Activated T-helper 1 cell treated with anti-CD3 and anti-CD28 coated beads, Interleukin-12 subunit alpha, Interleukin-12 subunit beta, Interleukin-2, Interleukin-4 antibody, amounts not matched to agents 30 ng/mL and 10 ng/mL and 1 ng/mL, durations not matched to agents 14 hours and 24 hours and 36 hours (primary cell): Measurements from ENCODE around the gene IRX4. TPM values are rescaled to one million over a fixed set of nuclear protein-coding genes. Genes with fewer than 3 reads are reported as not detected.

Source experiments
- DNase-seq: peaks from one replicate; pipeline ENCODE4 v3.0.0; 2021; ENCODE audit warnings: low spot score
- H3K27ac Mint-ChIP-seq: one replicate; pipeline ENCODE4 v1.8.0; 2021; ENCODE audit warnings: mild to moderate bottlenecking, mixed read lengths
- H3K27me3 Mint-ChIP-seq: one replicate; pipeline ENCODE4 v1.8.0; 2022; ENCODE audit warnings: mild to moderate bottlenecking, moderate library complexity, mixed read lengths; ENCODE audit not compliant: insufficient read depth
- H3K36me3 Mint-ChIP-seq: one replicate; pipeline ENCODE4 v1.8.0; 2021; ENCODE audit warnings: low read depth, mixed read lengths
- H3K4me1 Mint-ChIP-seq: one replicate; pipeline ENCODE4 v1.8.0; 2021; ENCODE audit warnings: low read depth, mixed read lengths
- H3K4me3 Mint-ChIP-seq: one replicate; pipeline ENCODE4 v1.8.0; 2021; ENCODE audit warnings: mild to moderate bottlenecking, moderate library complexity, mixed read lengths
- H3K9me3 Mint-ChIP-seq: one replicate; pipeline ENCODE4 v1.8.0; 2021; ENCODE audit warnings: mixed read lengths
- intact Hi-C: fragments of 100-400 bp; cut with micrococcal nuclease; formaldehyde crosslinking; loops from one replicate; pipeline ENCODE4 v1.15.1; 2024
- total RNA-seq: library from RNA; stranded (reverse); gene quantifications from 2 replicates; pipeline ENCODE4 v1.2.3, GENCODE V29; 2022

IRX4 gene
- total RNA-seq, 1 donor from 2014 or later: not detected

DNA sequence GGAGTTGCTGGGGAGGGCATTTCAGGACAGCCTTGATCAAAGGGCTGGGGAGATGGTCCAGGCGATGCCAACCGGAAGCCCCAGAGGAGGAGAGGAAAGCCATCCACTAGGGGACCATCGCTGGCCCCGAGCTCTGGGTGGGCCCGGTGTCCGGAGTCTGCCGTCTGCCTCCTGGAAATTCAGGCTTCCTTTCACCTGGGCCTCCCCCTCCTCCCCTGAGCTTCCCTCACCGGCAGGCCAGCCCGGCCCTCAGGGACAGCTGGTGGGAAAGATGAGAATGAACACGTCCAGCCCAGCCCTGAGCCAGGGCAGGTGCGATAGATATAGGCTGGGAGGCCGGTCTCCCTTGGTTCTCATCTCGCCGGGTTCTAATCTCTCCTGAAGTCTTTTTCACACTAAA is 17.2 kb downstream of the IRX4 start:
- intact Hi-C loops: no loop called here
- H3K4me3 Mint-ChIP-seq: no peak overlapping the region
- no peaks in the 10 kb centered on the region for H3K27me3 Mint-ChIP-seq
- H3K4me1 Mint-ChIP-seq: no peaks in the 10 kb centered on the region
- no peaks in the 10 kb centered on the region for H3K9me3 Mint-ChIP-seq
- no peak for DNase-seq
- no peak overlapping the region for H3K27ac Mint-ChIP-seq
- no peaks in the 10 kb centered on the region for H3K36me3 Mint-ChIP-seq

DNA sequence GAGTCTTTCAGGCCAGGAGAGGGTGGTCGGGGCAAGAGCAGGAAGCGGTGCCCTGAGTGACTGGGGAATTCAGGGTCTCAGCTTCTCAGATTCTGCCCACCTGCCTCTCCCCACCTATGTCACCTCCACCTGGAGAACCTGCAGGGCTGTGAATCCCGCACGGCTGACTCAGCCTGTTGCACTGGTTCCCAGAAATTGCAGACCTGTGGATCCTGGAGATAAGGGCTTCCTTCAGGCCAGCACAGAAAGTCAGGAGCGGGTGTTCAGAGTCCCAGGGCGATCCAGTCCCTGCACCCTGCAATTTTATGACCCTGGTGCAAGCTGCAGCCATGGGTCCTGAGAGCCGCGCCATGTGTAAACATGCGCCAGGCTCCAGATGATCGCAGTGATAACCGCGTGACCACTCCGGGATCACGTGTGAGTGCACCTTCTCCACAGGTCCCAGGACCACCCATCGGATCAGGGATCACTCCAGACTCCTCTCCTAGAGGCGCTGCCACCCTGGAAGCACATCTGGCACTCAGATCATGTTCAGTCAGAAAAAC is 17.8 kb downstream of the IRX4 start:
- DNase-seq: no peak
- H3K9me3 Mint-ChIP-seq: no peaks in the 10 kb centered on the region
- H3K27me3 Mint-ChIP-seq: no peaks in the 10 kb centered on the region
- H3K27ac Mint-ChIP-seq: no peak overlapping the region
- H3K36me3 Mint-ChIP-seq: no peaks in the 10 kb centered on the region
- no peak overlapping the region for H3K4me3 Mint-ChIP-seq
- no peaks in the 10 kb centered on the region for H3K4me1 Mint-ChIP-seq
- intact Hi-C loops: no loop called here

DNA sequence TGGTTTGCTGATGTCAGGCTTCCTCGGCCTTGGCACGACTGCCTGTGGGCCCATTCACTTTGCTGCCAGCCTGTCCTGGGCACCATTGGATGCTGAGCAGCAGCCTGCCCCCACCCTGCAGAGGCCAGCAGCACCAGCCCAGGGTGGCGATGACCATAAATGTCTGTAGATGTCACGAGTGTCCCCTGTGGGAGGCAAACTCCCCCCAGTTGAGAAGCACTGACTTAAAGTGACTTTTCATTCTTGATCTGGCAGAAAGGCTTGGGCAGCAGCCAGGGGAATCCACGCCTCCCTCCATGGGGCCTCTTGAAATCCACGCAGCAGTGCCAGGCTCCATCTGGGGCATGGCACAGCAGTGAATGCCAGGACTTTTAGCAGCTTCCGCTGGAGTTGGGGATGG is 21.8 kb downstream of the IRX4 start:
- Mint-ChIP-seq H3K27me3 (peaks cover 3% of the 10 kb centered on the region), H3K4me1 (no peaks in the 10 kb centered on the region), H3K27ac (no peak overlapping the region), H3K9me3 (no peaks in the 10 kb centered on the region), H3K4me3 (no peak overlapping the region), H3K36me3 (no peaks in the 10 kb centered on the region)
- no peak for DNase-seq
- intact Hi-C loops: no loop called here

GRCh38 chr5:1860021-1860610 is 22.6 kb downstream of the IRX4 start:
- no peaks in the 10 kb centered on the region for H3K9me3 Mint-ChIP-seq
- no peaks in the 10 kb centered on the region for H3K36me3 Mint-ChIP-seq
- H3K27ac Mint-ChIP-seq: no peak overlapping the region
- no peaks in the 10 kb centered on the region for H3K4me1 Mint-ChIP-seq
- intact Hi-C loops: no loop called here
- no peak overlapping the region for H3K4me3 Mint-ChIP-seq
- no peak for DNase-seq
- peaks cover 7% of the 10 kb centered on the region for H3K27me3 Mint-ChIP-seq

GRCh38 chr5:1859099-1859498 is 23.6 kb downstream of the IRX4 start:
- H3K4me3 Mint-ChIP-seq: no peak overlapping the region
- H3K27ac Mint-ChIP-seq: no peak overlapping the region
- no peak for DNase-seq
- H3K4me1 Mint-ChIP-seq: no peaks in the 10 kb centered on the region
- no peaks in the 10 kb centered on the region for H3K9me3 Mint-ChIP-seq
- H3K36me3 Mint-ChIP-seq: no peaks in the 10 kb centered on the region
- peaks cover 10% of the 10 kb centered on the region for H3K27me3 Mint-ChIP-seq
- intact Hi-C loops: no loop called here

DNA sequence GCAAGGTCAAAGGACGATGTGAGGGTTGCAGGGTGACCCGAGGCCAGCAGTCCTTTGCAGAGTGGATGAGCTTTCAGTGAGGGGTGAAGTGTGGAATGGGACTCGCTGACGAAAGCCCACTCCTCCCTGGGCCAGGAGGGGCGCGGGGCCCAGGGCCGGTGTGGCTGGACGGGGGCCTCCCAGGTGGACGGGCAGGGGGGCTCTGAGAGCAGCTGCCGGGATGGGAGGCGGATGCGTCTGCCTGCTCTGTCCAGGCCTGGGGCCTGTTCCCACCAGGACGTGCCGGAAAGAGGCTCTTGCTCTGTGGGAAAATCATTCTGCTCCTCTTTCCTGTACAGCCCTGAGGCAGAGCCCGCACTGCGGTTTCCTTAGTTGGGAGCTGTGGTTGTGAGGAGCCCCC is 24.3 kb downstream of the IRX4 start:
- H3K36me3 Mint-ChIP-seq: no peaks in the 10 kb centered on the region

DNA sequence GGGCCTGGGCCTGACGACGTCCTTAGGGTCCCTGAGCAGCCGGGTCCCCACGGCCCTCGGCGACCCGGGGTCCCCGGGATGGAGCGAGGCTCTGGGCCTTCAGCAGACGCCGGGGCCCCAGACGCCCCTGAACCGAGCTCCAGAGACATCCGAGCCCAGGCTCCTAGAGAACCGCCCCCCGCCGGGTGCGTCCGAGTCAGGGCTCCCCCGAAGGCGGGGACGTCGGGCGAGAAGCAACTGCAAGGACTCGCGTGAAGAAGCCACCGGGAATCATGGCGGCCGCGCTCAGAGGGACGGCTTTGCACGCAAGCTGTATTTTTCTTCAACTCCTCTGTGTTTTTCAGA is 25.5 kb downstream of the IRX4 start:
- H3K9me3 Mint-ChIP-seq: no peaks in the 10 kb centered on the region
- intact Hi-C loops: no loop called here
- H3K4me1 Mint-ChIP-seq: no peaks in the 10 kb centered on the region
- no peaks in the 10 kb centered on the region for H3K36me3 Mint-ChIP-seq
- no peak overlapping the region for H3K27ac Mint-ChIP-seq
- DNase-seq: no peak
- peaks cover 22% of the 10 kb centered on the region for H3K27me3 Mint-ChIP-seq
- no peak overlapping the region for H3K4me3 Mint-ChIP-seq

More for the DNA sequence above, 24.3 kb downstream of the IRX4 start:
- Mint-ChIP-seq H3K4me1 (no peaks in the 10 kb centered on the region), H3K4me3 (no peak overlapping the region), H3K9me3 (no peaks in the 10 kb centered on the region), H3K27me3 (peaks cover 17% of the 10 kb centered on the region), H3K27ac (no peak overlapping the region)
- intact Hi-C loops: no loop called here
- DNase-seq: no peak

DNA sequence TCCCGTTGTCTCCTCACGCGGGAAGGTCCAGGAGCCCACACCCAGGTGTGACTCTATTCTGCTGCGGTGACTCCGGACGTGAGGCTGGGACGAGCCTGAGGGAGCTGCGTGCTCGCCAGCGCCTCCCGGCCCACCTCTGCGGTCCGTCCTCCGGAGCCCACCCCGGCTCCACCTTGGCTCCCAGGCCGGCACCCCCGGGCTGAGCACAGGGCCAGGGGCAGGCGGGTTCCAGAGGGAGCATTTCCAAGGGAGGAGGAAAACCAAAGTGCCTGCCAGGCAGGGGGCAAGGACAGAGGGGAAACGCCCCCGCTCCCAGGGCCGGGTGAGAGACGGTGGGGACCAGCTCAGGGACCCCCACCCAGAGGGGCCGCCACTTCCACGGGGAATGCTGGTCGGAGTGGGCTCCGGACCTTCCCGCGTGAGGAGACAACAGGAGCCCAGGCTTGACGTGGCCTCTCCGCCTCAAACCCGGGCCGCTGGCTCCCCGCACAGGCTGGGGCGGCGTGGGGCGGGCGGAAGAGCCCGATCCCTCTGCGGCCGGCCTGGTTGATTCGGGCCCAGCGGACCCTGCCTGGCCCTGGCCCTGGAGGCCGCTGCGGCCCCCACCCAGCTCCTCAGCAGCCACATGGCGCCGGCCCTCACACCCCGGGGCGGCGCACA is 26.0 kb downstream of the IRX4 start:
- H3K9me3 Mint-ChIP-seq: no peaks in the 10 kb centered on the region
- no peaks in the 10 kb centered on the region for H3K4me1 Mint-ChIP-seq
- no peaks in the 10 kb centered on the region for H3K36me3 Mint-ChIP-seq
- DNase-seq: no peak
- H3K27me3 Mint-ChIP-seq: peaks cover 26% of the 10 kb centered on the region
- intact Hi-C loops: no loop called here
- no peak overlapping the region for H3K4me3 Mint-ChIP-seq
- no peak overlapping the region for H3K27ac Mint-ChIP-seq

DNA sequence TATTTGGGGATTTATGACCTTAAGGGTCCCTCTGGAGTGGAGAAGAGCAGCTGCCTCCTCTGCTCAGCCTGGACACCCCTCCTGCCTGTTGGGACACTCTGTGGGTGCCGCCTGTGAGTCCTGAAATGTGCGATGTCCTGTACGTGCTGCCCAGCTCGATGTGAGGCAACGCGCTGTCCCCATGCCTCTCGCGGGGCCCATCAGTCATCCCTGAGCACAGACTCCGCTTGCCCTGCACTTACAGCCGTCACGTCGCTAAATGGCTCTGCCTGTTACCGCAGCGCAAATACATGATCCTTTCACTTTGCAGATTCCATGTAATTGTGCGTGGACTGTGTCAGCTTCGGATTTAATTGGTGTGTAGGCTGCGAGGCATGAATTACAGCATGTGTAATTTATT is 27.1 kb downstream of the IRX4 start:
- no peaks in the 10 kb centered on the region for H3K36me3 Mint-ChIP-seq
- no peak overlapping the region for H3K27ac Mint-ChIP-seq
- H3K4me3 Mint-ChIP-seq: no peak overlapping the region
- H3K4me1 Mint-ChIP-seq: no peaks in the 10 kb centered on the region
- H3K27me3 Mint-ChIP-seq: peaks cover 34% of the 10 kb centered on the region
- intact Hi-C loops: no loop called here
- H3K9me3 Mint-ChIP-seq: no peaks in the 10 kb centered on the region
- DNase-seq: no peak

- intact Hi-C loops: no loop called here
- peaks cover 35% of the 10 kb centered on the region for H3K27me3 Mint-ChIP-seq
- H3K36me3 Mint-ChIP-seq: no peaks in the 10 kb centered on the region
Measured at GRCh38 chr5:1855075-1855474, 27.6 kb downstream of the IRX4 start.

GRCh38 chr5:1853531-1853930 is 29.2 kb downstream of the IRX4 start:
- Mint-ChIP-seq H3K4me1 (no peaks in the 10 kb centered on the region), H3K27me3 (peaks cover 40% of the 10 kb centered on the region), H3K27ac (no peak overlapping the region), H3K36me3 (no peaks in the 10 kb centered on the region), H3K4me3 (no peak overlapping the region), H3K9me3 (no peaks in the 10 kb centered on the region)
- no peak for DNase-seq
- intact Hi-C loops: no loop called here

More at GRCh38 chr5:1855075-1855474, 27.6 kb downstream of the IRX4 start:
- no peaks in the 10 kb centered on the region for H3K9me3 Mint-ChIP-seq
- no peak overlapping the region for H3K4me3 Mint-ChIP-seq
- H3K27ac Mint-ChIP-seq: no peak overlapping the region
- H3K4me1 Mint-ChIP-seq: no peaks in the 10 kb centered on the region
- no peak for DNase-seq

DNA sequence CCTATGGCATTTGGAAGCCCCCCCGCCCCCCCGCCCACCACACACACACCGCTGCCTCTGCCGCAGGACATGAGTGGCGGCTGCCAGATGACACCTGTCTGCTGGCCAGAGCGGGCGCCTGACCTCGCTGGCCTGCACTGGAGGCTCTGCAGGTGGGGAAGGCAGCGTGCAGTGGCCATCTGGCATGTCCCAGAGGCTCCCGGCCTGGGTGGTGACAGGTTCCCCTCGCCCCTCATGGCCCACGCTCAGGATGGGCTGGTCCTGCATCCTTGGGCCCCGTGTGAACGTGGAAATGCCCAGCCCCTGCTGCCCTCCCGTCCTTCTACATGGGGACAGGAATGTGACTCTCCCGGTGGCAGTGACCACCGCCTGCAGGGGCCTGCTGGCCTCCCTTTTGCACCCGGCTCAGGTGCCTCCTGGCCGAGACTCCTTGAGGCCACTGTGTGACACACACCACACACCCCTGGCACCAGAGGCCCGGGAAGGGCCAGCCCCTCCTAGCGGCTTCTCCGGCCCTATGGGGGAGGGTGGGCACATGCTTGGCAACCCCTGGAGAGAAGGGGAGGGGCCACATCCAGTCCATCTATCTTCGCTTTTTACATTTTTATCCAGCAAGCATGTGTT is 30.3 kb downstream of the IRX4 start:
- DNase-seq: no peak
- Mint-ChIP-seq H3K4me1 (no peaks in the 10 kb centered on the region), H3K27me3 (peaks cover 40% of the 10 kb centered on the region), H3K36me3 (no peaks in the 10 kb centered on the region), H3K27ac (no peak overlapping the region), H3K4me3 (no peak overlapping the region), H3K9me3 (no peaks in the 10 kb centered on the region)
- intact Hi-C loops: no loop called here

GRCh38 chr5:1851290-1851934 is 31.3 kb downstream of the IRX4 start:
- H3K36me3 Mint-ChIP-seq: no peaks in the 10 kb centered on the region
- no peak overlapping the region for H3K27ac Mint-ChIP-seq
- no peak overlapping the region for H3K4me3 Mint-ChIP-seq
- peaks cover 40% of the 10 kb centered on the region for H3K27me3 Mint-ChIP-seq
- H3K4me1 Mint-ChIP-seq: no peaks in the 10 kb centered on the region
- DNase-seq: no peak
- intact Hi-C loops: no loop called here
- no peaks in the 10 kb centered on the region for H3K9me3 Mint-ChIP-seq
